ENCODE results near the gene CEACAM3.

CEACAM3 gene

DNA sequence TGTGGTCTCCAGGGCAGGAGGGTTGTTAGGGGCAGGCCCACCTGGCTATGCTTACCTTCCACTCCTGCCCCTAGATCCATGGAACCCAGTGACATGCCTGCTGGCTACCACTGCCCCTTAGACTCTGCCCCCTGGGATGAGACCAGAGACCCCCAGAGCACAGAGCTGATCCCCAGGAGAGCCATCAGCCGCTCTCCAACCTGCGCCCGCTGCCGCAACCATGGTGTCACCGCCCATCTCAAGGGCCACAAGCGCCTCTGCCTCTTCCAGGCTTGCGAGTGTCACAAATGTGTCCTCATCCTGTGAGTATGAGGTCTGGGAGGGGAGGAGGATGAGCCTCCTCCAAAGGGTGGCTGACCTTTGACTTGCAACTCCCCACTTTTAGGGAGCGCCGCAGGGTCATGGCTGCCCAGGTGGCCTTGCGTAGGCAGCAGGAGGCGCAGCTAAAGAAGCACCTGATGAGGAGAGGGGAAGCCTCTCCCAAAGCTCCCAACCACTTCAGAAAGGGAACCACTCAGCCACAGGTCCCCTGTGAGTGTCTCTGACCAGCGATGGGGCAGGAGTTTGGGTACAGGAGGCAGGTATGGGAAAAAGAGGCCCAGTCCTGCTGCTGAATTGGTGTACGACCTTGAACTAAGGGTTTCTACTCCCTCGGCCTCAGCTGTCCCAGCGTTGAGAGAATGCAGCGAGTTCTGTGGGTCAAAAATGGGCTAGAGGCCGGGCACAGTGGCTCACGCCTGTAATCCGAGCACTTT, 51.1 kb downstream of the CEACAM3 start:
- DNase-seq, result no peak

GRCh38 chr19:41848666-41849065, 52.3 kb downstream of the CEACAM3 start:
- DNase-seq, result no peak

- no peak for DNase-seq
Observed at GRCh38 chr19:41849067-41849466, 52.7 kb downstream of the CEACAM3 start.

DNA sequence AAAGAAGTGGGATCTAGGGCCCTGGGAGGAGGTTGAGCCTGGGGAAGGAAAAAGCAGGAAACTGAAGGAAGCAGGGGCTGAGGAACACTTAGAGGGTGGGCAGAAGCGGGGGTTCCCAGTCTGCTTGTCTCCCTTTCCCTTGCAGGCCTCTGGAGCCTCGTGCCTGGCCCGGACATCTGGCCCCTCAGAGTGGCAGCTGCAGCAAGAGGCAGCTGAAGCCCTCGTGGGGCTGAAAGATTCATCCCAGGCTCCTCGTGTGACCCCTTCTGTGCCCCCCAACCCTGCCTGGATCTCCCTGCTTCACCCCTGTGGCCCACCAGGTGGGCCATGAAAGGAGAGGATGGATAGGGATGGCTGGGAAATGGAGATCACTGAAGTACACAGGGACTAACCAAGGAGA, 54.0 kb downstream of the CEACAM3 start:
- no peak for DNase-seq

DNA sequence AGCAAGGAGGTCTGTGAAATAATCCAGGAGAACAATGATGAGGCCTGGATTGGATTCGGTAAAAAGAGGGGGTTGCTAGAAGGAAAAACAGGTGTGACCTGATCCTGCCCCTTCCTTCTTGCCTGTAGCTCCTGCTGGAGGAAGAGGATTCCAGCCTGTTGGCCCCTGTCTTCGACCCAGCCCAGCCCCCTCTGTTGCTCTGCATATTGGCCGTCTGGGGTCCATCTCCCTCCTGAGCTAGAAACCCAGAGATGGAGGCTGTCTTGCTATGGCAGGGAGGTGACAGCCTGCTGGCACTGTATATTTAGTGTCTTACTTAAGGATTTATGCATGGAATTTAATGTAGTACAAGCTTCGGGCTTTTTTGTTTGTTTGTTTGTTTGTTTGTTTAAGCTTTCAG, 55.1 kb downstream of the CEACAM3 start:
- no peak for DNase-seq

- no peak for DNase-seq
Observed at GRCh38 chr19:41853344-41853743, 57.0 kb downstream of the CEACAM3 start.

- no peak for DNase-seq
Observed at GRCh38 chr19:41853768-41854167, 57.4 kb downstream of the CEACAM3 start.

- DNase-seq, result no peak
Observed at GRCh38 chr19:41859213-41859617, 62.8 kb downstream of the CEACAM3 start.

DNA sequence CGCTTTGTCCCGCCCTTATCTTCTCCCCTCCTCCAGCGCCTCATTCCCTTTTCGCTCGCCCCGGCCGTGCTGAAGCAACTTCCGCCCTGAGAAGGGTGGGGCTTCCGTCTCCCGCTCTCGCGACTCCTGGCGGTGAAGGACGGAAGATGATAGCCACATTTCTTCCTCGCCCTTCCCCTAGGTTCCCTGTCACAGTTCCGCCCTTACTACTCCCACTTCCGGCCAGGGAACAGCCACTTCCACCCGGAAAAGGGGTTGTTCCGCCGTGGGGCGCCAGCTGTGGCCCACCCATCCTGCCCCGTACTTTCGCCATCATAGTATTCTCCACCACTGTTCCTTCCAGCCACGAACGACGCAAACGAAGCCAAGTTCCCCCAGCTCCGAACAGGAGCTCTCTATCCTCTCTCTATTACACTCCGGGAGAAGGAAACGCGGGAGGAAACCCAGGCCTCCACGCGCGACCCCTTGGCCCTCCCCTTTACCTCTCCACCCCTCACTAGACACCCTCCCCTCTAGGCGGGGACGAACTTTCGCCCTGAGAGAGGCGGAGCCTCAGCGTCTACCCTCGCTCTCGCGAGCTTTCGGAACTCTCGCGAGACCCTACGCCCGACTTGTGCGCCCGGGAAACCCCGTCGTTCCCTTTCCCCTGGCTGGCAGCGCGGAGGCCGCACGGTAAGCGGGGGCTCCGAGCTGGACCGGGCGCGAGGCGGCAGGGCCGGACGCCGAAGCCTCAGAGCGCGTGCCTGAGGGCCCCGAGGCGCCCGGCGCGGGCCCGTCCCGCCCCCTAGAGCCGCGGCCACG, 63.4 kb downstream of the CEACAM3 start, which contains the start of gene RPS19:
RPS19 (plus strand) TSS at position 638 of the 801 bp plus-strand sequence. CDS start 520 bp downstream, outside the sequence.
- peak; percentile 95 to 99 (median 97) for DNase-seq

DNA sequence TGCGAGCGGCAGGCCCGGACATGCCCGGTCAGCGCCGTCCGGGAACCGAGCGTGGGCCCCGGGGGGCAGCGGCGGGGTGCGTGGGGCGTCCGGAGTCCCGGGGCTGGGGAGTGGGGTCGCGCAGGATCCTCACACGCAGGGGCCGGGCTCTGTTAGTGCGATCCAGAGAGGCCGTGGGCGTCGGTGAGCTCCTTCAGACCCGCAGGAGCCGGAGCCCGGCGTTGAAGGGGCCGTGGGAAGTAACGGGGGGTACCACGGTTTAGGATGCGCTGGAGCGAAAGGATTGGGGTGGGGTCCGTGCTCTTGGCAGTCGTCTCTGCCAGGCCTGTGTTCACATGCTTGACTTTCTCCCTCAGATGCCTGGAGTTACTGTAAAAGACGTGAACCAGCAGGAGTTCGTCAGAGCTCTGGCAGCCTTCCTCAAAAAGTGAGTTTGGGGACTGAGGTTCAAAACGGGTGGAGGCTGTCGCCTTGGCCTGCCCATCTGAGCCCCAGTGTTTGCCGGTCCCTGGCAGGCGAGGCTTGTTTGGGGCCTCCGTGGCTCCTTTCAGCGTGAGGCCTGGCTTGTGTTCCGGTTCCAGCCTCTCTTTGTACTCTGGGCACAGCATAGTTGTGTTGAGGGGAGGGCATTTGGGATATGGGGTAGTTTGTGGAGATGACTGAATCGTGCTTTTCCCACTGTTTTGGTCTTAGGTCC, 64.2 kb downstream of the CEACAM3 start:
- DNase-seq, result peak in 1 of 6 experiments; percentile 78
